HepG2 (cell line): Measurements from ENCODE around the gene EEF1AKMT3. TPM values are rescaled to one million over a fixed set of nuclear protein-coding genes. Genes with fewer than 3 reads are reported as not detected.

ENCODE experiments used
- ATF3 ChIP-seq: sonication (generic); formaldehyde crosslinking; IDR thresholded peaks from 2 replicates; pipeline ENCODE4 v1.4.0; 2020; ENCODE audit warnings: missing genetic modification reagents
- BATF2 ChIP-seq: sonication (generic); formaldehyde crosslinking; IDR thresholded peaks from 2 replicates; pipeline ENCODE4 v1.8.0; 2022; ENCODE audit warnings: mild to moderate bottlenecking, missing genetic modification reagents, moderate library complexity
- BRCA1 ChIP-seq: sonication (generic); formaldehyde crosslinking; IDR thresholded peaks from 2 replicates; pipeline ENCODE4 v1.4.0; 2020; ENCODE audit warnings: missing genetic modification reagents
- CHD2 ChIP-seq: IDR thresholded peaks from 2 replicates; pipeline ENCODE4 v1.6.1; 2011; ENCODE audit warnings: low read depth, low read length, improper control_type of control experiment
- CREB1 ChIP-seq, 2 experiments: fragments of 450-650 bp in 1 of 2; IDR thresholded peaks; 2 replicates each; pipeline ENCODE4 v1.6.1; 2016 to 2017; ENCODE audit warnings: control low read depth in 1 of 2, mild to moderate bottlenecking in 1 of 2, missing compliant biosample characterization in 1 of 2, missing genetic modification characterization in 1 of 2
- E2F1 ChIP-seq: sonication (generic); formaldehyde crosslinking; IDR thresholded peaks from 2 replicates; pipeline ENCODE4 v1.5.0; 2020; ENCODE audit warnings: missing genetic modification reagents
- HNRNPK ChIP-seq: fragments of 200-400 bp; formaldehyde crosslinking; IDR thresholded peaks from 2 replicates; pipeline ENCODE4 v1.6.1; 2018; ENCODE audit warnings: low read length, low read depth, moderate library complexity, mild to moderate bottlenecking; ENCODE audit not compliant: poor library complexity, severe bottlenecking
- HNRNPUL1 ChIP-seq: fragments of 200-400 bp; formaldehyde crosslinking; IDR thresholded peaks from 2 replicates; pipeline ENCODE4 v1.6.1; 2017; ENCODE audit warnings: low read depth, mild to moderate bottlenecking, low read length, moderate library complexity
- HOXA5 ChIP-seq: sonication (generic); formaldehyde crosslinking; IDR thresholded peaks from 2 replicates; pipeline ENCODE4 v1.4.0; 2020; ENCODE audit warnings: missing genetic modification reagents
- JUND ChIP-seq: sonication (generic); formaldehyde crosslinking; IDR thresholded peaks from 2 replicates; pipeline ENCODE4 v1.8.0; 2022; ENCODE audit warnings: mild to moderate bottlenecking, missing genetic modification reagents
- KDM4B ChIP-seq: sonication (generic); formaldehyde crosslinking; IDR thresholded peaks from 2 replicates; pipeline ENCODE4 v1.4.0; 2020; ENCODE audit warnings: missing genetic modification reagents
- KLF9 ChIP-seq: IDR thresholded peaks from 2 replicates; pipeline ENCODE4 v1.6.1; 2016; ENCODE audit warnings: low read depth
- MAFG ChIP-seq: sonication (generic); formaldehyde crosslinking; IDR thresholded peaks from 2 replicates; pipeline ENCODE4 v1.5.1; 2020; ENCODE audit warnings: mild to moderate bottlenecking, missing genetic modification reagents
- NR0B2 ChIP-seq: sonication (generic); formaldehyde crosslinking; IDR thresholded peaks from 2 replicates; pipeline ENCODE4 v1.4.0; 2020; ENCODE audit warnings: mild to moderate bottlenecking, missing genetic modification reagents
- SP2 ChIP-seq: sonication (generic); formaldehyde crosslinking; IDR thresholded peaks from 2 replicates; pipeline ENCODE4 v1.5.1; 2020; ENCODE audit warnings: mild to moderate bottlenecking, missing genetic modification reagents
- ZHX2 ChIP-seq, 2 experiments: sonication (generic) in 1 of 2; formaldehyde crosslinking in 1 of 2; IDR thresholded peaks; 2 replicates each; pipeline versions ENCODE4 v1.6.1 to v1.9.0; 2014 to 2022; ENCODE audit warnings: antibody characterized with exemption in 1 of 2, borderline replicate concordance in 1 of 2, inconsistent platforms in 1 of 2, low read depth in 1 of 2, missing genetic modification reagents in 1 of 2
- ZNF337 ChIP-seq: sonication (generic); formaldehyde crosslinking; IDR thresholded peaks from 2 replicates; pipeline ENCODE4 v1.5.1; 2020; ENCODE audit warnings: missing genetic modification reagents, low read depth, mild to moderate bottlenecking, borderline replicate concordance
- ZNF496 ChIP-seq: sonication (generic); formaldehyde crosslinking; IDR thresholded peaks from 2 replicates; pipeline ENCODE4 v1.8.1; 2023; ENCODE audit warnings: mild to moderate bottlenecking, moderate library complexity, missing genetic modification reagents; ENCODE audit not compliant: insufficient replicate concordance
- ZNF619 ChIP-seq: sonication (generic); formaldehyde crosslinking; IDR thresholded peaks from 2 replicates; pipeline ENCODE4 v1.4.0; 2020; ENCODE audit warnings: mild to moderate bottlenecking, missing genetic modification reagents
- polyA plus RNA-seq, 8 experiments: library from polyadenylated mRNA; depleted of rRNA in 3 of 8; stranded (reverse) in 7 of 8; unstranded in 1 of 8; fragments of >200 nt; fragmentation: Illumina TruSeq in 4 of 8; extraction: Trizol in 4 of 8; gene quantifications; 2 replicates each; pipeline versions ENCODE4 v1.2.1 to v1.2.3, GENCODE V29; 2011 to 2016; ENCODE audit warnings: low read depth in 4 of 8, missing spikeins in 1 of 8, mixed read lengths in 1 of 8; ENCODE audit not compliant: insufficient read depth in 1 of 8
- total RNA-seq, 5 experiments: library from RNA; depleted of rRNA; stranded (reverse); fragments of >200 nt; fragmentation: Illumina TruSeq; extraction: Trizol; gene quantifications; 2 replicates each; pipeline ENCODE4 v1.2.3, GENCODE V29; 2016; ENCODE audit warnings: low read depth in 1 of 5

Gene EEF1AKMT3
- total and polyA plus RNA-seq, 2 of the 13 experiments (the other 11 are each of a cell fraction or from before 2014, with no cell fraction given): 4.7 to 11.4 TPM

GRCh38 chr12:57782608-57783465, 10.4 kb downstream of the EEF1AKMT3 start, which contains the start of gene TSFM (continued):
- peak; percentile 90 for TF ChIP-seq ATF3
- 0 out of 2 replicates have a peak, but pooled peaks have one; percentile 21 for TF ChIP-seq BRCA1
- TF ChIP-seq E2F1: peak; percentile 85
- peak; percentile 74; the same call in 1 of the 2 replicates for TF ChIP-seq ZHX2 (IDR thresholded peaks at IDR 0.05; ENCODE audit: low read depth)
- no peak for TF ChIP-seq ZHX2 (CRISPR knock-in tag; IDR thresholded peaks at IDR 0.05; ENCODE audit: borderline replicate concordance)
- TF ChIP-seq BATF2 (CRISPR knock-in tag): no peak
- TF ChIP-seq KDM4B (CRISPR knock-in tag): no peak
- TF ChIP-seq HOXA5 (CRISPR knock-in tag): peak; percentile 79; the same call in 1 of the 2 replicates
- no peak for TF ChIP-seq ZNF337
- no peak for TF ChIP-seq ZNF496
- peak; percentile 65; the same call in 1 of the 2 replicates for TF ChIP-seq KLF9 (CRISPR knock-in tag)
- TF ChIP-seq HNRNPUL1: no peak
- no peak for TF ChIP-seq CHD2
- peak; percentile 41; the same call in 1 of the 2 replicates for TF ChIP-seq CREB1 (IDR thresholded peaks at IDR 0.05)
- peak; percentile 95 for TF ChIP-seq CREB1 (CRISPR knock-in tag; IDR thresholded peaks at IDR 0.05)
- 0 out of 2 replicates have a peak, but pooled peaks have one; percentile 43 for TF ChIP-seq SP2 (CRISPR knock-in tag)
- TF ChIP-seq ZNF619: no peak
- TF ChIP-seq MAFG (CRISPR knock-in tag): no peak
- peak; percentile 91; the same call in 1 of the 2 replicates for TF ChIP-seq NR0B2
- TF ChIP-seq HNRNPK: peak; percentile 46
- TF ChIP-seq JUND (CRISPR knock-in tag): no peak
